DMS53 treated with DMSO at 0.1 percent for 48 hours (cell line): ENCODE results near the gene MPI.
"Not testable (repeated sequence)": the region's sequence is repeated elsewhere in the genome, so short reads cannot be mapped to it uniquely, and the experiment has no call there.

Experiments used
- DNase-seq: peaks from one replicate; lab custom pipeline; 2025; ENCODE audit not compliant: unreplicated experiment; lab: John Stamatoyannopoulos, UW

MPI gene

GRCh38 chr15:74890665-74890960 lies 771 bp downstream of the MPI start:
- no peak for DNase-seq

GRCh38 chr15:74891469-74891868 lies 1.6 kb downstream of the MPI start:
- no peak for DNase-seq

GRCh38 chr15:74892313-74892712 lies 2.5 kb downstream of the MPI start:
- no peak for DNase-seq

GRCh38 chr15:74892931-74893330 lies 3.1 kb downstream of the MPI start:
- DNase-seq, result no peak

GRCh38 chr15:74893627-74894026 lies 3.8 kb downstream of the MPI start:
- no peak for DNase-seq

GRCh38 chr15:74894383-74894782 lies 4.5 kb downstream of the MPI start:
- DNase-seq, result not testable (repeated sequence)

GRCh38 chr15:74895830-74896229 lies 6.0 kb downstream of the MPI start:
- no peak for DNase-seq

GRCh38 chr15:74896316-74896715 lies 6.5 kb downstream of the MPI start:
- no peak for DNase-seq

- DNase-seq, result no peak
Observed at GRCh38 chr15:74897300-74897701, 7.5 kb downstream of the MPI start.

- DNase-seq, result peak; percentile 33
Observed at GRCh38 chr15:74901612-74902063, 11.8 kb downstream of the MPI start.

- no peak for DNase-seq
Observed at GRCh38 chr15:74902295-74903075, 12.6 kb downstream of the MPI start.

GRCh38 chr15:74903676-74904075 lies 13.8 kb downstream of the MPI start:
- DNase-seq, result no peak

GRCh38 chr15:74904190-74904805 lies 14.5 kb downstream of the MPI start:
- no peak for DNase-seq

- DNase-seq, result no peak
Observed at GRCh38 chr15:74906067-74906449, 16.2 kb downstream of the MPI start.

GRCh38 chr15:74906450-74907162 lies 16.8 kb downstream of the MPI start, which contains the start of gene FAM219B:
FAM219B (minus strand) TSS chr15:74906851; CDS start chr15:74906800, 51 bp downstream.
- DNase-seq, result peak; percentile 70

- DNase-seq, result no peak
Observed at GRCh38 chr15:74907163-74907870, 17.5 kb downstream of the MPI start.

- DNase-seq, result no peak
Observed at GRCh38 chr15:74908635-74909034, 18.8 kb downstream of the MPI start.

- no peak for DNase-seq
Observed at GRCh38 chr15:74913041-74913440, 23.2 kb downstream of the MPI start.

- not testable (repeated sequence) for DNase-seq
Observed at GRCh38 chr15:74913799-74914198, 24.0 kb downstream of the MPI start.

GRCh38 chr15:74917676-74918075 lies 27.8 kb downstream of the MPI start:
- no peak for DNase-seq

- DNase-seq, result no peak
Observed at GRCh38 chr15:74920456-74920855, 30.6 kb downstream of the MPI start.
